IPS-15b (cell line): Measurements from ENCODE around the gene ZNF335.
A peak's percentile ranks its signal among the peaks of the same experiment; 100 is the strongest.

ENCODE experiments used
- H3K27me3 ChIP-seq: one replicate; pipeline ENCODE4 v1.6.1; 2013; ENCODE audit warnings: low read length; ENCODE audit not compliant: control insufficient read depth, insufficient read depth
- H3K36me3 ChIP-seq: one replicate; pipeline ENCODE4 v1.6.1; 2013; ENCODE audit warnings: low read length; ENCODE audit not compliant: control insufficient read depth, insufficient read depth
- H3K4me1 ChIP-seq: one replicate; pipeline ENCODE4 v1.6.1; 2013; ENCODE audit warnings: mild to moderate bottlenecking, low read length; ENCODE audit not compliant: control insufficient read depth, insufficient read depth
- H3K4me3 ChIP-seq: one replicate; pipeline ENCODE4 v1.5.1; 2013; ENCODE audit warnings: low read depth, low read length
- H3K9ac ChIP-seq: one replicate; pipeline ENCODE4 v1.6.1; 2013; ENCODE audit warnings: low read depth, mild to moderate bottlenecking, low read length
- H3K9me3 ChIP-seq: one replicate; pipeline ENCODE4 v1.6.1; 2013; ENCODE audit warnings: mild to moderate bottlenecking, low read length; ENCODE audit not compliant: control insufficient read depth, insufficient read depth

The ZNF335 gene, protein sequence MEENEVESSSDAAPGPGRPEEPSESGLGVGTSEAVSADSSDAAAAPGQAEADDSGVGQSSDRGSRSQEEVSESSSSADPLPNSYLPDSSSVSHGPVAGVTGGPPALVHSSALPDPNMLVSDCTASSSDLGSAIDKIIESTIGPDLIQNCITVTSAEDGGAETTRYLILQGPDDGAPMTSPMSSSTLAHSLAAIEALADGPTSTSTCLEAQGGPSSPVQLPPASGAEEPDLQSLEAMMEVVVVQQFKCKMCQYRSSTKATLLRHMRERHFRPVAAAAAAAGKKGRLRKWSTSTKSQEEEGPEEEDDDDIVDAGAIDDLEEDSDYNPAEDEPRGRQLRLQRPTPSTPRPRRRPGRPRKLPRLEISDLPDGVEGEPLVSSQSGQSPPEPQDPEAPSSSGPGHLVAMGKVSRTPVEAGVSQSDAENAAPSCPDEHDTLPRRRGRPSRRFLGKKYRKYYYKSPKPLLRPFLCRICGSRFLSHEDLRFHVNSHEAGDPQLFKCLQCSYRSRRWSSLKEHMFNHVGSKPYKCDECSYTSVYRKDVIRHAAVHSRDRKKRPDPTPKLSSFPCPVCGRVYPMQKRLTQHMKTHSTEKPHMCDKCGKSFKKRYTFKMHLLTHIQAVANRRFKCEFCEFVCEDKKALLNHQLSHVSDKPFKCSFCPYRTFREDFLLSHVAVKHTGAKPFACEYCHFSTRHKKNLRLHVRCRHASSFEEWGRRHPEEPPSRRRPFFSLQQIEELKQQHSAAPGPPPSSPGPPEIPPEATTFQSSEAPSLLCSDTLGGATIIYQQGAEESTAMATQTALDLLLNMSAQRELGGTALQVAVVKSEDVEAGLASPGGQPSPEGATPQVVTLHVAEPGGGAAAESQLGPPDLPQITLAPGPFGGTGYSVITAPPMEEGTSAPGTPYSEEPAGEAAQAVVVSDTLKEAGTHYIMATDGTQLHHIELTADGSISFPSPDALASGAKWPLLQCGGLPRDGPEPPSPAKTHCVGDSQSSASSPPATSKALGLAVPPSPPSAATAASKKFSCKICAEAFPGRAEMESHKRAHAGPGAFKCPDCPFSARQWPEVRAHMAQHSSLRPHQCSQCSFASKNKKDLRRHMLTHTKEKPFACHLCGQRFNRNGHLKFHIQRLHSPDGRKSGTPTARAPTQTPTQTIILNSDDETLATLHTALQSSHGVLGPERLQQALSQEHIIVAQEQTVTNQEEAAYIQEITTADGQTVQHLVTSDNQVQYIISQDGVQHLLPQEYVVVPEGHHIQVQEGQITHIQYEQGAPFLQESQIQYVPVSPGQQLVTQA (N-terminal part only)

DNA sequence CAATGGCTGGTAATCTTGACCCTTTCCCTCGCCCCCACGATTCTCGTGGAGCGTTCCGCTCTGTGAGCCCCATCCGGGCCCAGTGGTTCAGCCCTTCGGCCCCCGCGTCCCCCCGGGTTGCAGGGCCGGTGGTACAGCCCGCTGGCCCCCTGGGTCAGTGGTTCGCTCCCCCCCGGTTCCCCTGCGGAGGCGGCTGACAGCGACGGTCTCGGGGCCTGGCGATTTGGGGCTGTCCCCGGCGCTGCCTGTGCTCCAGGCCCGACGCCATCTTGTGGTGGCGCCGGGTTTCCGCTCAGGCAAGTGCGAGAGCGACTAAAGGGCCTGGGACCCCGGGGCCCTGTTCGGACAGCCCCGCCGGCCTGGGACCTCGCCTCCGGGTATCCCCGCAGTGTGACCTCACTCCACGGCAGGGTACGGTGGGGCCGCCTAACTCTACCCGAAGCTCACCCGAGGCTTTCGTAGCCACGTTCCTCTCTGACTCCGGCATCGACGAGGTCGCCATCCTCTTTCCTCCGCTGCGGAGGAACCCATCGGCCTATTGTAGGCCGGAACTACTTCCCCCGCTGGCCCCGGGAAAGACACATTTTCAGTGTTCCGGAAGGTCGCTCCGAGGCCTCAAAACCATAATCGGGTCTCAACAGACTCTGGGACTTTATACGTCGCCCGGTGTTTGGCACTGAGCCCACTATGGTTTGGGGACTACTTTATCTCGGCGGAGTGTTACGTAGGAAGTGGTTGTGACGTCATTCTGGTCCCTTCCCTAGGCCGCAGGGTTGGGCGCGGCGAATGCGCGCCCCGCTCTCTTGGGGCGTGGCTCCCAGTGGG lies at the start of gene ZNF335:
TSS of gene ZNF335 (minus strand) at position 529 of the 825 bp plus-strand sequence. CDS start 793 bp downstream, outside the sequence.
- Histone ChIP-seq H3K27me3 (no peaks in the 10 kb centered on the region), H3K9ac (peak within 1 kb of the TSS; percentile 100), H3K36me3 (peaks cover 25% of the 10 kb centered on the region), H3K9me3 (no peaks in the 10 kb centered on the region), H3K4me3 (peak within 1 kb of the TSS; percentile 99), H3K4me1 (peaks cover 2% of the 10 kb centered on the region)

DNA sequence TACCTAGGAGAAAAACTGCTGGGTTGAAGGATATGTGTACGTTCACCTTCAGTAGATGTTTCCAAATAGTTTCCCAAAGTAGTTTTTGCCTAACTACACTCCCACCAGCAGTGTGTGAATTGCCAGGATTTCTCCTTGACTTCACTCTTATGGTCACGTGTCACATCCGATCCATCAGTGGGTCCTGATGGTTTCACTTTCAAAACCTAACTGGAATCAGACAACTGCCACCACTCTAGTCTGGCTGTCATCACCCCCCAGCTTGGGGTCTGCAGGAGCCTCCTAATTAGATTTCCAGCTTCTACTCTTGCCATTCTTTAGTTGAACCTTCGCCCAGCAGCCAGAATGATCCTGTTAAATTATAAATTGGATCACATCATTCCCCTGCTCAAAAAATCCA lies 48.6 kb upstream of the ZNF335 start:
- H3K4me1 ChIP-seq = peaks cover 3% of the 10 kb centered on the region
- peaks cover 35% of the 10 kb centered on the region for H3K27me3 ChIP-seq
- no peak overlapping the region for H3K9ac ChIP-seq
- no peak overlapping the region for H3K4me3 ChIP-seq
- H3K9me3 ChIP-seq = no peaks in the 10 kb centered on the region
- H3K36me3 ChIP-seq = peaks cover 3% of the 10 kb centered on the region

DNA sequence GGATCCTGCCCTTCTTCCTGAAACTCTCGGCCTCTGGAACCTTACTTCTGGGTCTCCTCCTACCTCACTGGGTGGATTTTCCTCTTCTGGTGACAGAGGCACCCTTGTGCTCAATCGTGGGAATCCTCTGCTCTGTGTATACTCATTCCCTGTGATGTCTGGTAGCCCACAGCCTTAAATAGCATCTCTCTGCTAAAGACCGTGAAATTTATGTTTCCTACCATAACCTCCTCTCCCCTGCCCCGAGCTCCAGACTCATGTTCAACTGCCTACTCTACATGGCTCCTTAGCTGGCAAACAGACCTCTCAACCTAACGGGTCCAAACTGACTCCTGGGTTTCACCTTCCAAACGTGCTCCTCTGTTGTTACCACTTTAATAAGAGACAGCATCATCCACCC lies 46.6 kb upstream of the ZNF335 start:
- peaks cover 24% of the 10 kb centered on the region for H3K27me3 ChIP-seq
- H3K4me1 ChIP-seq = peaks cover 8% of the 10 kb centered on the region
- peaks cover 3% of the 10 kb centered on the region for H3K36me3 ChIP-seq
- H3K9me3 ChIP-seq = no peaks in the 10 kb centered on the region
- H3K4me3 ChIP-seq = no peak overlapping the region
- H3K9ac ChIP-seq = no peak overlapping the region

DNA sequence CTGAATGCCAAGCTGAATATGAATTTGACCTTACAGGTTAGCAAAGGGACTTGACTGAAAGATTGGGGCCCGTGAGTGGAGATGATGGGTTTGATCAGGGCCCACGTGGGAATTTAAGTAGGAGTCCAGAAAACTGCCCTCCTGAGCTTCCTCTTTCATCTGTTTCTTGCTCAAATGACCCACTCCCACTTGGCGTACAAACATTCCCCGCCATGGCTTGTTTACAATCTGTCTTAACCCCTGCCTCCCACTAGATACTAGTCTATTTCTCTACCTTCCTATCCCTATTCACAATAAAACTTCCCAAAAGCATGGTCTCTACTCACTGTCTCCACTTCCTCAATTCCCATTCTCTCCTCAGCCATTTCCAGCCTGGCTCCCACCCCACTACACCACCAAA lies 46.1 kb upstream of the ZNF335 start:
- H3K9ac ChIP-seq = no peak overlapping the region
- H3K4me1 ChIP-seq = peaks cover 8% of the 10 kb centered on the region
- H3K27me3 ChIP-seq = peaks cover 19% of the 10 kb centered on the region
- peaks cover 3% of the 10 kb centered on the region for H3K36me3 ChIP-seq
- no peak overlapping the region for H3K4me3 ChIP-seq
- H3K9me3 ChIP-seq = no peaks in the 10 kb centered on the region

DNA sequence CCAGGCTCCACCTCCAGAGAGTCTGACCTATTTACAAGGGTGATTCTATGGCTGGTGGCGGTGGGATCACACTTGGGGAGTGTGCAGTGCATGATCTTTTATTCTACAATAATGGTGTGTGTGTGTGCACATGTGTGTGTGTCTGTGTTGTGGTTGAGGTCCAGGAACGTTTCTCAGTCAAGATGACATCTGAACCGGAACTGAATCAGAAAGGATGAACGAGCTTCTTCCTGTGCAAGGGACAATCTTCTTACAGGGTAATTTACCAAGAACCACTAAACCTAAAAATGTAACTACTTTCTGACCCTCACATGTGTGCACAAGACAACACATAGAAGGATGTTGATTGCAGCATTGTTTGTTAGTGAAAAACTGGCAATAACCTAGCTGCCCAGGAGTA lies 45.3 kb upstream of the ZNF335 start:
- H3K36me3 ChIP-seq = peaks cover 3% of the 10 kb centered on the region
- H3K27me3 ChIP-seq = peaks cover 22% of the 10 kb centered on the region
- H3K4me3 ChIP-seq = no peak overlapping the region

DNA sequence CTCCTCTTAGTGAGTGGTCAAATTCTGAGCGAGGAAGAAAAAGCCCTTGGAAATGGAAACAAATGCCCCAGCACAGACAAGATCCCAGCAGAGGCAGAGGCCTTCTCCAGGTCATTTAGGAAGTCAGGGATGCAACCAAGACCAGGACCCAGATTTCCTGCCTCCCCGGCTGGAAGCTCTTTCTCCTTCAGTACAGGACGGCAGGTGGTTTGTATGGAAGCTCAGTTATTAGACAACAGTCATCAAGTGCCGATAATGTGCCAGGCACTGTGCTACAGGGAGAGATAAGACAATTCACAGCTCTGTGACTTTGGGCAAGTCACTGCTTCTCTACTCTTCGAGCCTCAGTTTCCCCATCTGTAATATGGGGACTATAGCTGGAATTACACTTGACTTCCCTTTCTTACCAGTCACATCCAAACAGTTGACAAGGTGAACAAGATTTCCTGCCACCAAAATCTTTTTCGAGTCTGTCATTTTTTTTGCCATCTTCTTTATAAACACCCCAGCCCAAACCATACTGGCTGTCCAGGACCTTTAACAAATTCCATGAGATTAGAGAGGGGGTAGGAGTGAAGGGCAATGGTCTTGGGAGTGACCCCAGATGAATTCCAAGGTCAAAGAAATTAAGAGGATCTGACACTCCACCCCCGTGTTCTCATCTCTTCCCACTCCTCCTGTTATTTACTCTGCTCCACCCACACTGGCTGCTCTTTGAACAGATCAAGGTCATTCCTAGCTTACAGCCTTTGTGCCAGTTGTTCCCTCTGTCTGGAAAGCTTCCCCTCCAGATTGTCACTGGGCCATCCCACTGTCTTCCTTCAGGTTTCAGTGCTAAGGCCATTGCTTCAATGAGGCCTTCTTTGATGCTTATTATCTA lies 42.8 kb upstream of the ZNF335 start:
- Histone ChIP-seq H3K36me3 (peaks cover 3% of the 10 kb centered on the region), H3K9me3 (no peaks in the 10 kb centered on the region), H3K9ac (no peak overlapping the region), H3K4me3 (peak overlapping the region; percentile 38), H3K4me1 (peaks cover 5% of the 10 kb centered on the region), H3K27me3 (peaks cover 14% of the 10 kb centered on the region)

More for the DNA sequence above, 45.3 kb upstream of the ZNF335 start:
- no peaks in the 10 kb centered on the region for H3K9me3 ChIP-seq
- no peak overlapping the region for H3K9ac ChIP-seq
- peaks cover 8% of the 10 kb centered on the region for H3K4me1 ChIP-seq

DNA sequence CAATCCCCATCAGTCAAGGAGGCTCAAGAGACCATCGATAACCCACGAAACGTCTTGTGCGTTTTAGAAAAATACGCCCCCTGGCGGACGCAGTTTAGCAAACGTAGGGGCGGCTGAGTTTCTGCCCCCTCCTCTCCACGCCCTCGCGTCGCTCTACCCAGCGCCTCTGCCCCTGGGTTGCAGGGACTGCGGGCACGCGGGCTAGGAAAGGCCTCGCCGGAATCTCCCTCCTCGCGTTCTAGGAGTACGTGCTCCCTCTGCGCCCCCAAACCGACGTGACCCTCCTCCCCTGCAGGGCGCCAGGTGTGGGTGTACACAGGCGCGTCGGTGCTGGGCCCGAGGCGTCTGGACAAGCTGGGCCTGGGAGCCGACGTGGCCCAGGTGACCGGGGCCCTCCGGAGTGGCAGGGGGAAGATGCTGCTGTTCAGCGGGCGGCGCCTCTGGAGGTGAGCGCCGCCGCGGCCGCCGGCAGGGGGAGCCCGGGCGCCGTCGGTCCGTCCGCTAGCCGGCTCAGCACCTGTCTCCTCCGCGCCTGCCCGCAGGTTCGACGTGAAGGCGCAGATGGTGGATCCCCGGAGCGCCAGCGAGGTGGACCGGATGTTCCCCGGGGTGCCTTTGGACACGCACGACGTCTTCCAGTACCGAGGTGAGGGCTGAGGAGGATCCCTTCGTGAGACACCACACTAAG lies 42.0 kb upstream of the ZNF335 start:
- Histone ChIP-seq H3K36me3 (peaks cover 3% of the 10 kb centered on the region), H3K4me3 (peak overlapping the region; percentile 69), H3K9me3 (no peaks in the 10 kb centered on the region), H3K27me3 (peaks cover 14% of the 10 kb centered on the region), H3K4me1 (peaks cover 5% of the 10 kb centered on the region), H3K9ac (peak overlapping the region; percentile 65)

DNA sequence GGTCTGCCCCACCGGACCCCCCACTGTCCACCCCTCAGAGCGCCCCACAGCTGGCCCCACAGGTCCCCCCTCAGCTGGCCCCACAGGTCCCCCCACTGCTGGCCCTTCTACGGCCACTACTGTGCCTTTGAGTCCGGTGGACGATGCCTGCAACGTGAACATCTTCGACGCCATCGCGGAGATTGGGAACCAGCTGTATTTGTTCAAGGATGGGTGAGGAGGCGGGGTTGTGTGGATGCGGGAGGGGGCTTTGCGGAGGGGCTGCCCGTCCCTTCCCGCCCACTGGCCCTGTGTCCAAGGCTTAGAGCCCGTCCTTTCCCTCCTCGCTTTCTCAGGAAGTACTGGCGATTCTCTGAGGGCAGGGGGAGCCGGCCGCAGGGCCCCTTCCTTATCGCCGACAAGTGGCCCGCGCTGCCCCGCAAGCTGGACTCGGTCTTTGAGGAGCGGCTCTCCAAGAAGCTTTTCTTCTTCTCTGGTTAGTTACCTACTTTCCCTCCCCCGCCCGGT lies 41.4 kb upstream of the ZNF335 start:
- Histone ChIP-seq H3K36me3 (peaks cover 3% of the 10 kb centered on the region), H3K27me3 (peaks cover 14% of the 10 kb centered on the region), H3K9ac (no peak overlapping the region), H3K9me3 (no peaks in the 10 kb centered on the region), H3K4me3 (peak overlapping the region; percentile 69), H3K4me1 (peaks cover 8% of the 10 kb centered on the region)

DNA sequence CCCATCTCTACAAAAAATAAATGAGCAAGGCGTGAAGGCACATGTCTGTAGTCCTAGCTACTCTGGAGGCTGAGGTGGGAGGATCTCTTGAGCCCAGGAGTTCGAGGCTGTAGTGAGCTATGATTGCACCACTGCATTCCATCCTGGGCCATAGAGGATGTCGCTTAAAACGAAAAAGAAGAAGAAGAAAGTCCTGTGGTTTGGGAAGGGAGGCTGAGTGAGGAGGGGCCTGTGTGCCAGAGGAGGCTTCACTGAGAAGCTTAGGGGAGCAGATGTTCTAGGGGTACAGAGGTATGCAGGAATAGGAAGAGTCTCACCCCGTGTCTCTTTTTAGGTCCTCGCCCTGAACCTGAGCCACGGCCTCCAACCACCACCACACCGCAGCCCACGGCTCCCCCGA lies 40.9 kb upstream of the ZNF335 start:
- Histone ChIP-seq H3K9me3 (no peaks in the 10 kb centered on the region), H3K27me3 (peaks cover 14% of the 10 kb centered on the region), H3K4me3 (no peak overlapping the region), H3K9ac (no peak overlapping the region), H3K4me1 (peaks cover 12% of the 10 kb centered on the region), H3K36me3 (peaks cover 3% of the 10 kb centered on the region)
